Tibial nerve (tissue), 4 donors: Measurements from ENCODE around the gene HES2. TPM values are rescaled to one million over a fixed set of nuclear protein-coding genes. Genes with fewer than 3 reads are reported as not detected.
"Not testable (repeated sequence)": the region's sequence is repeated elsewhere in the genome, so short reads cannot be mapped to it uniquely, and the experiment has no call there.

Source experiments
- DNase-seq, 2 donors: peaks; one replicate each; pipeline ENCODE4 v3.0.0-alpha.2; 2019; ENCODE audit warnings: low spot score in 2 of 2
- H3K27ac ChIP-seq, 4 donors: fragments of 200-600 bp; sonication (generic) in 3 of 4; one replicate each; pipeline ENCODE4 v1.5.1; 2017 to 2019; ENCODE audit warnings: mild to moderate bottlenecking in 1 of 4
- H3K27me3 ChIP-seq, 2 donors: fragments of 200-600 bp; sonication (generic) in 1 of 2; one replicate each; pipeline versions ENCODE4 v1.5.1 to v1.6.0; 2017 to 2019
- H3K36me3 ChIP-seq, 3 donors: fragments of 200-600 bp; sonication (generic); one replicate each; pipeline ENCODE4 v1.5.1; 2018 to 2019
- H3K4me1 ChIP-seq, 4 donors: fragments of 200-600 bp; sonication (generic) in 3 of 4; one replicate each; pipeline ENCODE4 v1.5.1; 2017 to 2019
- H3K4me3 ChIP-seq, 4 donors: fragments of 200-600 bp; sonication (generic) in 3 of 4; one replicate each; pipeline ENCODE4 v1.5.1; 2017 to 2019; ENCODE audit warnings: mild to moderate bottlenecking in 1 of 4, moderate library complexity in 1 of 4
- H3K9me3 ChIP-seq, 4 donors: fragments of 200-600 bp; sonication (generic) in 3 of 4; one replicate each; pipeline ENCODE4 v1.5.1; 2017 to 2019
- CTCF ChIP-seq, 5 experiments: fragments of 200-600 bp in 3 of 5; fragments of 450-650 bp in 2 of 5; sonication (generic) in 3 of 5; IDR thresholded peaks; one replicate each; pipeline ENCODE4 v1.5.1; 2016 to 2019; ENCODE audit warnings: antibody characterized with exemption in 5 of 5, mild to moderate bottlenecking in 3 of 5, moderate library complexity in 2 of 5
- EP300 ChIP-seq, 2 donors: sonication (generic); formaldehyde crosslinking; IDR thresholded peaks; one replicate each; pipeline ENCODE4 v1.6.1; 2017; ENCODE audit warnings: antibody characterized with exemption in 2 of 2, mild to moderate bottlenecking in 1 of 2
- POLR2A ChIP-seq, 2 donors: fragments of 450-650 bp; IDR thresholded peaks; one replicate each; pipeline ENCODE4 v1.6.1; 2017; ENCODE audit warnings: antibody characterized with exemption in 2 of 2, mild to moderate bottlenecking in 2 of 2, moderate library complexity in 2 of 2
- WGBS, 2 donors: methylation state at CpG; one replicate each; pipeline ENCODE4 v1.1.5; 2018; 5-methylcytosine and 5-hydroxymethylcytosine counted together
- total RNA-seq, 4 donors: library from RNA; depleted of rRNA; stranded (reverse); fragments of >200 nt; gene quantifications; one replicate each; pipeline ENCODE4 v1.1.0, GENCODE V29; 2016

Gene HES2
- total RNA-seq, 4 donors from 2014 or later, result not detected

- peaks cover 0 to 17% (median 11%) of the 10 kb centered on the region in 4 donors for H3K4me1 ChIP-seq
- peak overlapping the region; percentile 7 to 40 (median 30) for H3K4me3 ChIP-seq
- peak overlapping the region; percentile 52 to 86 (median 74) for H3K27ac ChIP-seq
- peaks cover 0 to 31% of the 10 kb centered on the region in 2 donors for H3K27me3 ChIP-seq
- TF ChIP-seq POLR2A (IDR thresholded peaks at IDR 0.05) (no peak), EP300 (IDR thresholded peaks at IDR 0.05) (peak in 1 of 2 donors; percentile 8)
- no peaks in the 10 kb centered on the region for H3K9me3 ChIP-seq
- H3K36me3 ChIP-seq, result peaks cover 0 to 33% (median 0%) of the 10 kb centered on the region in 3 donors
- no peak for DNase-seq
- 19 to 26% methylated on average over 37 to 39 of the region's 39 CpGs for WGBS, 2 donors
Measured at GRCh38 chr1:6460301-6461050, 40.8 kb upstream of the HES2 start.

GRCh38 chr1:6459850-6460265 is 40.1 kb upstream of the HES2 start:
- peak overlapping the region; percentile 7 to 40 (median 30) for H3K4me3 ChIP-seq
- 14 to 22% methylated on average over 14 to 18 of the region's 18 CpGs for WGBS, 2 donors
- no peak for TF ChIP-seq CTCF (IDR thresholded peaks at IDR 0.05)
- no peak for TF ChIP-seq POLR2A (IDR thresholded peaks at IDR 0.05)
- no peak for TF ChIP-seq EP300 (IDR thresholded peaks at IDR 0.05)

GRCh38 chr1:6456800-6457466 is 37.2 kb upstream of the HES2 start:
- 67 to 74% methylated on average over 10 to 11 of the region's 11 CpGs for WGBS, 2 donors

More at GRCh38 chr1:6459850-6460265, 40.1 kb upstream of the HES2 start:
- peaks cover 0 to 19% (median 11%) of the 10 kb centered on the region in 4 donors for H3K4me1 ChIP-seq
- H3K27ac ChIP-seq, result peak overlapping the region; percentile 52 to 86 (median 74)
- H3K36me3 ChIP-seq, result peaks cover 0 to 28% (median 0%) of the 10 kb centered on the region in 3 donors
- no peak for DNase-seq
- H3K9me3 ChIP-seq, result no peaks in the 10 kb centered on the region
- H3K27me3 ChIP-seq, result peaks cover 0 to 31% of the 10 kb centered on the region in 2 donors

GRCh38 chr1:6455752-6456520 is 36.2 kb upstream of the HES2 start:
- H3K4me3 ChIP-seq, DNase-seq, H3K27ac ChIP-seq, H3K36me3 ChIP-seq, H3K9me3 ChIP-seq: not testable (repeated sequence)
- 60 to 64% methylated on average over 49 to 50 of the region's 58 CpGs for WGBS, 2 donors
- Histone ChIP-seq H3K27me3 (peaks cover 0 to 55% of the 10 kb centered on the region in 2 donors), H3K4me1 (peaks cover 0 to 18% (median 11%) of the 10 kb centered on the region in 4 donors)

More at GRCh38 chr1:6456800-6457466, 37.2 kb upstream of the HES2 start:
- peaks cover 0 to 24% (median 11%) of the 10 kb centered on the region in 4 donors for H3K4me1 ChIP-seq
- H3K27ac ChIP-seq, result no peak overlapping the region
- H3K4me3 ChIP-seq, result no peak overlapping the region
- H3K36me3 ChIP-seq, result peaks cover 0 to 14% (median 0%) of the 10 kb centered on the region in 3 donors
- no peak for TF ChIP-seq CTCF (IDR thresholded peaks at IDR 0.05)
- no peak for TF ChIP-seq POLR2A (IDR thresholded peaks at IDR 0.05)
- TF ChIP-seq EP300 (IDR thresholded peaks at IDR 0.05), result no peak
- H3K9me3 ChIP-seq, result no peaks in the 10 kb centered on the region
- H3K27me3 ChIP-seq, result peaks cover 0 to 55% of the 10 kb centered on the region in 2 donors
- DNase-seq, result no peak

GRCh38 chr1:6454856-6455751 is 35.4 kb upstream of the HES2 start:
- no peak overlapping the region for H3K27ac ChIP-seq
- H3K9me3 ChIP-seq, result no peaks in the 10 kb centered on the region
- DNase-seq, result no peak
- peaks cover 0 to 7% (median 0%) of the 10 kb centered on the region in 3 donors for H3K36me3 ChIP-seq
- peaks cover 0 to 11% (median 4%) of the 10 kb centered on the region in 4 donors for H3K4me1 ChIP-seq
- peaks cover 0 to 55% of the 10 kb centered on the region in 2 donors for H3K27me3 ChIP-seq
- WGBS, 2 donors, result 33 to 40% methylated on average over 20 to 58 of the region's 115 CpGs
- H3K4me3 ChIP-seq, result no peak overlapping the region
- TF ChIP-seq CTCF (IDR thresholded peaks at IDR 0.05) (no peak), POLR2A (IDR thresholded peaks at IDR 0.05) (no peak), EP300 (IDR thresholded peaks at IDR 0.05) (no peak)

GRCh38 chr1:6453895-6454855 is 34.5 kb upstream of the HES2 start:
- 45 to 52% methylated on average over 54 to 66 of the region's 85 CpGs for WGBS, 2 donors
- not testable (repeated sequence) for H3K27ac ChIP-seq, H3K36me3 ChIP-seq, DNase-seq, H3K9me3 ChIP-seq, H3K4me3 ChIP-seq
- H3K4me1 ChIP-seq, result peaks cover 0 to 20% (median 0%) of the 10 kb centered on the region in 4 donors
- H3K27me3 ChIP-seq, result peaks cover 0 to 59% of the 10 kb centered on the region in 2 donors
